HG02852 (cell line): Measurements from ENCODE around the gene FMN1.

Experiments
- ATAC-seq: cut with Tn5 transposase; IDR thresholded peaks from one replicate; pipeline ENCODE4 v1.9.1; 2021; ENCODE audit warnings: mild to moderate bottlenecking, moderate library complexity; ENCODE audit not compliant: unreplicated experiment

Gene FMN1

GRCh38 chr15:33158366-33158765 is 36.1 kb downstream of the FMN1 start:
- no peak for ATAC-seq

DNA sequence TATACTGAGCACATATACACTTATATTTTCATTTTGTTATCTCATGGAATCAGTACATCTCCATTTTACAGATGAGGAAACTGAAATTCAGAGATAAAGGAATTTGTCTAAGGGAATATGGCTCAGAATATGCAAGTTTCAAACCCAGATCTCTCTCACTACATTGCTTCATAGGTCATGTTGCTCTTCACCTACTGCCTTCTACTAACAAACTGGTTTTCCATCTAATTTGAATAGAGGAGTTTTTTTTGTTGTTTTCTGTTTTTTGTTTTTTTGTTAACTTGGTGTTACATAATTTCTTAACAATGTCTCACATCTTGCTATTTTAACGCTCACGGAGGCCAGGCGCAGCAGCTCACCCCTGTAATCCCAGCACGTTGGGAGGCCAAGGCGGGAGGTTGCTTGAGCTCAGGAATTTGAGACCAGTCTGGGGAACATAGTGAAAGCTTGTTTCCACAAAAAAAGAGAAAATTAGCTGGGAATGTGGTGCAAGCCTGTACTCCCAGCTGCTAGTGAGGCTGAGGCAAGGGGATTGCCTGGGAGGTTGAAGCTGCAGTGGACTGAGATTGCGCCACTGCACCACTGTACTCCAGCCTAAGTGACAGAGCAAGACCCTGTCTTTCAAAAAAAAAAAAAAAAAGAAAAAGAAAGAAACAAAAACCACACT is 37.0 kb downstream of the FMN1 start:
- ATAC-seq = no peak

DNA sequence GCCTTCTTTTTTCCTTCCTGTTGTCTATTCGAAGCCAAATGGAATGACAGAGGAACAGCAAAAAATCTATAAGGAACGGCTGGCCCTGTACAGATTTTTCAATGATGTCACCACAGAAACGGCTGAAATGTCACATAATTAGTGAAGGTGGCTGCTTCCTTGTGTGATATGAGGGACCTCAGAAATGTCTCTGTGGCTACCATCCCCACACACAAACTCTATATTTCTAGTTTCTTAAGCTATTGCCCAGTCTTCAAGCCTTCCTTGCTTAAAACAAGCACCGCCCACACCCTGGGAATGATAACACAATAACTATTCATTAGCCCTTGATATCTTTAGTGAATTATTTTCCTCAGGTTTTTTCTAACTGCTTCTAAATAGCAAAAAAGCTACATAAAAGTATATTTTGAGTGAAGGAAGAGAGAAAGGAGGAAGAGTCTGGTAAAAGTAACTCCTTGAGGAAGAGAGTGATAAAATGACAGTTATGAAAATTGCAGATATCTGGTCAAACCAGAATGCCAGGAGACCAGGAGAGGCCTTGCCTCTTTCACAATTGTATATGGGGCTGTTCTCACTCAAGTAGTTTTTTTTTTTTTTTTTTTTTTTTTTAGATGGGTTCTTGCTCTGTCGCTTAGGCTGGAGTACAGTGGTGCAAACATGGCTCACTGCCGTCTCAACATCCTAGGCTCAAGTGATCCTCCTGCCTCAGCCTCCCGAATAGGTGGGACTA is 38.7 kb downstream of the FMN1 start:
- no peak for ATAC-seq

- no peak for ATAC-seq
These were observed 40.0 kb downstream of the FMN1 start for GRCh38 chr15:33154351-33155166.

DNA sequence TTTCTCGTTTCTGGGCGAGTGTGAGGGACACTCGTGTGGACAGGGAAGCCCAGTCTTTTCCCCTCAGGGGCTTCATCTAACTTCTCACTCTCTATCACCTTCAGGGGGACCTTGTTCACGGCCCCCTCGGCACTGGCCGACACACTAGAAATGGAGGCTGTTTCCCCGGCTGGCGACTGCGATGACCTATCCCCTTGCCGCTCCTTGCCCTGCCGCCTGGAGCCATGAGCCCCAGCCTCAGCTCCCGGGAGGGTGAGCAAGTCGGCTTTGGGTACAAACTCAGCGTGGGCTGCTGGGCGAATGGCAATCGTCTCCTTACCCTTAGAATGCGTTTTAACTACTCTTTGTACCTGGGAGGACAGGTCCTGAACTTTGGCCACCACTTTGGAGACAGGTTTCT is 41.0 kb downstream of the FMN1 start:
- ATAC-seq = no peak

DNA sequence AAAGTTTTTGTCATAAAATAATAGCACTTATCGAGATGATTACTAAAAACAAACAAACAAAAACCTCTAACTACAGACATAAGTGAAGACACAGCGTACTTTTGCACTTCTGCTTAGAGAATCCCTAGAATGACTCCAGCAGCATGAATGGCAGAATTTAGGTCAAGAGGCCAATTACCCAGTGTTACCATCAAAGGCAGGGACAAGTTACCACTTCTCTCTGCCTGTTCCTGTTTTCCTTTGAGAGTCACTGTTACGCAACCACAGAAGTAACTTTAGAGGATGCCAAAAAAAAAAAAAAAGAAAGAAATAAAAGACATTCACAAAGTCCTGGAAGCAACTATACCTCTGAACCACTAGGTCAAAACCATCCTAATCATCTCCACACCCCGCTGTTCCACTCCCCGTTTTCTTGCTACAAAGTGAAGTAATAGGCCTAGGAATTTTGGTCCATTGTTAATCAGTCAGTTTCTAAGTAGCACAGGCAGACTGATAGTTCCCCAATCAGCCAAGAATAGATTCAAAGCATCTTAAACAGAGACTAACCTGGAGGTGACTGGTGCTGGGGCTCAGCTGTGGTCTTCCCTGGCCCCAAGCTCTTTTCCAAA is 41.9 kb downstream of the FMN1 start:
- ATAC-seq = no peak

DNA sequence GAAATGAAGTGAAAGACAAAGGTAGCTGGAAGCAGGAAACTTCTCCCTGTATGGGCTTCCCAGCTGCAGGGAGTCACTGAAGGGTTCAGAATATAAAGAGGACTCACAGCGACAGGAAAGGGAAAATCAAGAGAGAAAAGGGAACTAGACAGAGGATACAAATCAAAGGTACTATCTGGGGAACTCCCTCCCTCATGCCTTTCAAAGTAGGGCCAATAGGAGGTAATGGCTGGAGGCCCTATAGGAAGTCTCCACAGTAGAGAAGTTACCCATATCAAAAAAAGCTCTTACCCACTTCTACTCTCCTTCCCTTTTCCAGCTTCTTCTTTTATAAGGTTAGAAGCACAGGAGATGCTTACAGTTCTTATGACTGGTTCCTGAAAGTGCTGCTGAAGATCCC is 43.5 kb downstream of the FMN1 start:
- no peak for ATAC-seq

GRCh38 chr15:33150431-33150941 is 44.0 kb downstream of the FMN1 start:
- no peak for ATAC-seq

GRCh38 chr15:33149919-33150318 is 44.6 kb downstream of the FMN1 start:
- ATAC-seq = no peak

DNA sequence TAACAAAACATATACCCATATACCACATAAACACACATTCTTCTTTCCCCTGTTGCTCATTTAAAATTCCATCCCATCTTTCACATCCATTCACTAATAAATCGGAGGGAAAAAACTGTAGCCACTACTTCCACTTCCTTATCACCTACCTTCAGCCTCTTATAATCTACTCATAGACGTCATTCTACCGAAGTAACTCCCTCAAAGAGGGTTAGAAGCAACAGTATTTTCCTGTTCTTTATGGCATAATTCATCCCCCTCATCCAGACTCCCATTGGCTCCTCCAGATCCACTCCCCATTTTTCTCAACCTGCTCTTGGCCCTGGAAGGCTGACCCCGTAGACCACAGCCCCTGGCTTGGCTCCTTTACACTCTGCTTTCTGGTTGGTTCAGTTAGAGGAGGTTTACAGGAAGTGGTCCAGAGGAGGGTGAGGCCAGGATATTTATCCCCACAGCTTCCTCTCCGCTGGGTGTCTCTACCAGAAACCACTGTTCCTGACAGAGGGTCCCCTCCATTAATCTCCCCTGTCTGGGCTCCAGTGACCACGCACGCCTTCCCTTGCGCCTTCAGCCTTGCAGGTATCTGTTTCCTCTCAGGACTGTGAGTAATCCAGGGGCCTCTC is 46.3 kb downstream of the FMN1 start:
- ATAC-seq = no peak

- ATAC-seq = no peak
These were observed 48.5 kb downstream of the FMN1 start for GRCh38 chr15:33146051-33146450.

DNA sequence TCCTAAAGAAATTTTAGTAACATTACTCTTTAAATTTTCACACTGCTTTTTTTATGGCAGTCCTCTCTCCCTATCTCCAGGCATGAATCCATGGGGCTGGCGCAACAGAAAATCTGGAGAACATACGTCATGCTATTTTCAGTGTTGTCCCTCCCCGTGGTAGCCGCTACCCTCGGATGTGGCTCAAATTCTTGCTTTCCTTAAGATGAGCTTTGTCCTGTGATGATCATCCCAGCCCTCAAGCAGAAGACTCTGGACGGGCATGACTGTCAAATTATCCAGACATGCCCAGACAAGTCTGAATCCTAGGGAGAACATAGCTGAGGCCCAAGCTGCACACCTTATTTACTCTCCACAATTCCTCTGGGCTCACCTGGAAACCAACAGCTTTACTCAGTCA is 49.1 kb downstream of the FMN1 start:
- ATAC-seq = no peak

GRCh38 chr15:33142708-33143107 is 51.8 kb downstream of the FMN1 start:
- ATAC-seq = no peak

GRCh38 chr15:33138000-33138399 is 56.5 kb downstream of the FMN1 start:
- no peak for ATAC-seq

DNA sequence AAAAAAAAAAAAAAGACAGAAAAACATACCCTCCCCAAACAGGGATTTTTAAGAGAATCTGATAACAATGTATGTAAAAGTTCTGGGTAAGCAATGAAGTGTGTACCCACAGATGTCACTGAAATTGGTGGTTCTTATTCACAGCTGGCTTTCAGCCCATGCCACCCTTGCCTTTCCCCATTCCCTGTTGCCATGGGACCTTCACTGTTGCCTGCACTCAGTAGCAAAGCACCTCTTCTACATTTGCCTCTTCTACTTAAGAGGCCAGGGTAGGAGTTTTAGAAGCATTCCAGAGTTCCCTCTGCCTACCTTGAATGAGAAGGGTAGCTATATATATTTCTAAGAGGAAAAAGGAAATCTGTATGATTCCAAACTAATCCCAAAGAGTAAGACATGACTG is 57.4 kb downstream of the FMN1 start:
- no peak for ATAC-seq

GRCh38 chr15:33136353-33136752 is 58.2 kb downstream of the FMN1 start:
- ATAC-seq = no peak

GRCh38 chr15:33135355-33135781 is 59.1 kb downstream of the FMN1 start:
- ATAC-seq = no peak

DNA sequence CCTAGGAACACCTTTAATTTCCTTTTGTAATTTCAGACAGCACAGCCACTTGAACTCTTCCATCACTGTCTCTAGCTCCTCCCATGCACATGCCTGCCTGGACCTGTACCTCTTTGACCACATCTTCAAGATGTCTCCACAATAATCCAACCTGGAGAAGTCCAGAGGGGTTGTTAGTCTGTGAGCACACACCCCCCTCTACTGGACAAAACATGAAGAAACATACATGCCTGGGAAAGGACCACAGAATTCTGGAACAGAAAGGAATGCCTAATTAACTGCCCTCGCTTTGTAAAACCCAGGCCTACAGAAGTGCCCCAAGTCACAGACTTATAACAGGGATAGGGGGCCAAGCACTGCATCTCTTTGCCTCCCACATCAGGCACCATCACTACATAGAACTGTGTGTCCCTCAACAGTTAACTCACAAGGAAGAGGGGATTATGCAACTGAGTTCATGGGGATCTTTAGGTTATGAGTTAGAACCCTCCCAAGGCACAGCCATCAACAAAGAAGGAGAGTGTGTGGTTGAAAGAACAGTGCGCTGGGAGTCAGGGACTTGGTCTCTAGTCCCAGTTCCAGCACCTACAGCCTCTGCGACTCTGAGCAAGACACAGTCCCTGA is 61.7 kb downstream of the FMN1 start:
- no peak for ATAC-seq

DNA sequence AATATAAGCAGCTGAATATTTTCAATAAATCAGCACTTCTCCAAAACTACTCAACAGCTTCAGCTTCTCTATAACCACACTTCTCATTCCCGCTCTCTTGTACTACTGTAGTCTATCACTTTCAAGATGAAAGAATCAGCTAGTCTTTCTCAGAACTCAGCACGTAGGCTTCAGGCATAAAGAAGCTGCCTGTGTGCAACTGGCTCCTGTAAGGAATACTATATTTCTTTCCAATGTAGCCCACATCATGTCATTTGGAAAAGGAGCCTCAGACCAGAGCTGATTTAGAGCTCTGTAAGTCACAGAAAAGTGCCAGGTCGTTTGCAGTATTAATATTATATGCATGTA is 62.3 kb downstream of the FMN1 start:
- ATAC-seq = no peak

DNA sequence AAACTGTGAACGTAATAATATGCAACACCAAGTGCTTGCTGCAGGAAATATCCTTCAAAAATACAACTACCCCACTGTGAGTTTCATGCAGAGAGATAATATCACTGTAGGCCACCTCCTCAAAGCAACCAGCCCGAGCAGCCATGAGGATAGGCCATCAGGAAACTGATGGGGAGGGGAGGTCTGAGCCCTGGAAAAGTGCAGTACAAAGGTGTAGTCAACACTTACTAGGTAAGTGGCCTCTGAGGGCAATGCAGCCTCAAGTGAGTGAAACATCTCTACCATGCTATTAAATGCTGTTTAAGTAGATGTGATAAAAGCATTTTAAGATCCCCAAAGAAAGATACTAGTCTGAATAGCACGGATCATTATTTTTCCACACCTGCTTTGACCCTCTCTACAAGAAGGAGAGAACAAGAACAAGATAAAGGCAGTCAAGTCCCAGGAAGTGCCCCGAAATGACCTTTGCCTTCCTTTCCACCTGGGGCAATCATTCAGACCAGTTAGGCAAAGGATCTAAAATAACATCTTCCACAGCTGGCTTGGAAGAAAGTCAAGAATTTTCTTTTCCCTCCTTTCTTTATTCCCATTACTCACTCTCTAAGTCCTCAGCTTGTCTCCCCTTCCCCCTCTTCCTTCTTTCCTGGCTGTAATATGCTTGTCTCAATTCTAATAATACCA is 62.8 kb downstream of the FMN1 start:
- ATAC-seq = no peak
